HG03378 (cell line): Measurements from ENCODE around the gene IRAK2.

Experiments used
- ATAC-seq: cut with Tn5 transposase; IDR thresholded peaks from one replicate; pipeline ENCODE4 v1.9.1; 2021; ENCODE audit warnings: mild to moderate bottlenecking, moderate library complexity; ENCODE audit not compliant: unreplicated experiment

The IRAK2 gene

DNA sequence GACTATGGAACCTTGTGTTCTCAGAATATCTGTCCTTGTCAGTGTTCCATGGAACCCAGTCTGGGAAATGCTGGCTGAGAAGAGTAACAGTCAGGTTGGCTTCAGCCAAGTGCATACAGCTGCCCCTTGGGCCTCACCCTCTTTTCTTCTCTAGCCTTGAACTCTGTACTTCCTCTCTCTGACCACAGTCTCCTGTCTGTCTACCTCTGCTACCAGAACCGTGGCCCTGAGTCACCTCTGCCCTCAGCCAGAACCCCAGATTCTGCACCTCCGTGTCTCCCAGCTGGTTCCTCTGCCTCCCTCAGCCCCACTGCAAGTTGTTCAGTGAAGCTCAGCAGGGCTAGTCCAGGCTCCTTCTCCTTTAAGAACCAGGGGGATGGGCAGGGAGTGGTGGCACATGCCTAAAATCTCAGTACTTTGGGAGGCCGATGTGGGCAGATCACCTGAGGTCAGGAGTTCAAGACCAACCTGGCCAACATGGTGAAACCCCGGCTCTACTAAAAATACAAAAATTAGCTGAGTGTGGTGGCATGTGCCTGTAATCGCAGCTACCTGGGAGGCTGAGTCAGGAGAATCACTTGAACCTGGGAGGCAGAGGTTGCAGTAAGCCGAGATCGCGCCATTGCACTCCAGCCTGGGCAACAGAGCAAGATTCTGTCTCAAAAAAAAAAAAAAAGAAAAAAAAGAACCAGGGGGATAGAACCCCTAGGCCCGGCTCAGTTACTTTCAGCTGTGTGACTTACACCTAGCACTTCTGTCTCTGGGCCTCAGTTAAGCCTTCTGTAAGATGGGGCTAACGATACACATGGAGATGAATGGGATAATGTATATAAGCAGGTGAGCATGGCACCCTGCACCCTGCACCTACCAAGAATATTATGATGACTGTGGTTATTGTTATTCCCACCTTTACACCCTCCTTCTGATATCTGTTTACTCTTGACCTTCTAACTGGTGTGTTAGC, 59.2 kb downstream of the IRAK2 start:
- ATAC-seq = peak; percentile 65

DNA sequence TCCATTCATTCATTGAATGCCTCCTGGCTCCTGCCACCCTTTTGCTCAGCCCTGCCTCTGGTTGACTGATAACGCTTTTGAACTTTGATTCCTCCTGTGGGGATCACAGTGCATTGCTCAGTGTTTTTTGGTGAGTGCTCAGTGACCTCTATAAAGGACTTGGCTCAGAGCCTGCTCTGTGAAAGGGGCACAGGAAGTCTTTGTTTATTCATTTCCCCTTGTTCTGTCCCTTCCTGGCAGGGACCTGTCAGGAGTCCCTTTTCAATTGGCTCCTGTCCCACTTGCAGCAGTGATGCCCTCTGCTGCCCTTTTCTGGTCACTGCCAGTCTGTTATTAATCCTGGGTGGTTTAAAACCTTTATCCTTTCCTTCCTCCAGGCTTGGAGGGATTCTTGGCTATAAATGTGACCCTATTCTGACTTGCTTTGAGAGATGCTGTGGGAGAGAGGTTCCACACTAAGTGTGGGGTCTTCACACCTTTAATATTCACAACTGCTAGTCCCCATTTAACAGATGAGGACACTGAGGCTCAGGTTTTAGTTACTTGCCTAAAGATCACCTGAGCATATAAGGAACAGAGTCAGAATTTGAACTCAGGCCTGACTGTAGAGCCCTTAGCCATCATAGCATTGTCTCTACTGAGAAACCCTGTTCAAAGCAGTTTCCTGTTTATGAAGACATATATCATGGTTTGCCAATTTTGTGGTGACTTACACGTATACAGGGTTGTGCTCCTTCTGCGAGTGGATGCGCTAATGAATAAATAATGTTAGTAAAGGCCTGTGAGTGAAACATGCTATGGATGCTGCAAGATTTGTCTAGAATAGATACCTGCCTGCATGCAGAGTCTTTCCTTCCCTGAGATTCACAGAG, 60.3 kb downstream of the IRAK2 start:
- no peak for ATAC-seq

- no peak for ATAC-seq
Measured at GRCh38 chr3:10226293-10226692, 61.6 kb downstream of the IRAK2 start.

GRCh38 chr3:10228248-10228950, 63.7 kb downstream of the IRAK2 start:
- no peak for ATAC-seq

DNA sequence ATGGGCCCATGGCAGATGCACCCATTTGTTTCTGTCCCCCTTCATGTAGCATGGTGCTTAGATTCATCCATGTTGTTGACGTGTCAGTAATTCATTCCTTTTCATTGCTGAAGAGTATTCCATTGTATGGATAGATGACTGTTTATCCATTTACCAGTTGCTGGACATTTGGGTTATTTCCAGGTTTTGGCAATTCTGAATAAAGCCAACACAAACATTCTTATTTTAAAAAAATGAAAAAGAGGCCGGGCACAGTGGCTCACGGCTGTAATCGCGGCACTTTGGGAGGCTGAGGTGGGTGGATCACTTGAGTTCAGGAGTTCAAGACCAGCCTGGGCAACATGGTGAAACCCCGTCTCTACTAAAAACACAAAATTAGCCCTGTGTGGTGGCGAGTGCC, 64.9 kb downstream of the IRAK2 start:
- no peak for ATAC-seq

DNA sequence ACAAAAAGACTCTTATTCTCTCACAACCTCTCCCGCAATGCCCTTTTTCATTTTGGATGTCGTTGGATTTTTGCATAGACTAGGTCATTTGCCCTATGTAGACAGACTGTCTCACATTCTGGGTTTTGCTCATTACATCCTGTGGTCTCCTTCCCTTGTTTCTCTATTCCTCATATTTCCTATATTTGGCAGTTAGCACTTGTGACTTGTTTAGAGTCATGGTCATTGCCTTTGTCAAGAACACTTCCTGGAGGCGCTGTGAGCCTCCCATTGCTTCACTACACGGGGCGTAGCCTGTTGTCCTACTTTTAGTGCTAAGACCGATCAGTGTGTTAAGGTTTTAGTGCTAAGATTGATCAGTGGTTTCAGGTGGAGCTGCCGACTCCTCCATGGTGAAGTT, 67.4 kb downstream of the IRAK2 start:
- no peak for ATAC-seq

DNA sequence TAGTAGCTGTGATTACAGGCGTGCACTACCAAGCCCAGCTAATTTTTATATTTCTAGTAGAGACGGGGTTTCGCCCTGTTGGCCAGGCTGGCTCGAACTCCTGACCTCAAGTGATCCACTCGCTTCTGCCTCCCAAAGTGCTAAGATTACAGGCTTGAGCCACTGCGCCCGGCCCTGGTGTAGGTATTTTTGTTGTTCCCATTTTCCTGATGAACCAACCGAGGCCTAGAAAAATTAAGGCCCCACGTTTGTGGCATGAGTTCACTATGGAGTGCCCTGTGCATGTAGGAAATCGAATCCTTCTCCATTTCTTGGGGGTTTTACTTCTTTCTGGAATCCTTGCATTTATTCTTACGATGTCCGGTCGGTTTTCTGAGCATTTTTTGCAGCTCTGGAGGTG, 69.3 kb downstream of the IRAK2 start:
- no peak for ATAC-seq

GRCh38 chr3:10234526-10235230, 70.0 kb downstream of the IRAK2 start:
- no peak for ATAC-seq

- no peak for ATAC-seq
Measured at GRCh38 chr3:10235551-10235950, 70.8 kb downstream of the IRAK2 start.

DNA sequence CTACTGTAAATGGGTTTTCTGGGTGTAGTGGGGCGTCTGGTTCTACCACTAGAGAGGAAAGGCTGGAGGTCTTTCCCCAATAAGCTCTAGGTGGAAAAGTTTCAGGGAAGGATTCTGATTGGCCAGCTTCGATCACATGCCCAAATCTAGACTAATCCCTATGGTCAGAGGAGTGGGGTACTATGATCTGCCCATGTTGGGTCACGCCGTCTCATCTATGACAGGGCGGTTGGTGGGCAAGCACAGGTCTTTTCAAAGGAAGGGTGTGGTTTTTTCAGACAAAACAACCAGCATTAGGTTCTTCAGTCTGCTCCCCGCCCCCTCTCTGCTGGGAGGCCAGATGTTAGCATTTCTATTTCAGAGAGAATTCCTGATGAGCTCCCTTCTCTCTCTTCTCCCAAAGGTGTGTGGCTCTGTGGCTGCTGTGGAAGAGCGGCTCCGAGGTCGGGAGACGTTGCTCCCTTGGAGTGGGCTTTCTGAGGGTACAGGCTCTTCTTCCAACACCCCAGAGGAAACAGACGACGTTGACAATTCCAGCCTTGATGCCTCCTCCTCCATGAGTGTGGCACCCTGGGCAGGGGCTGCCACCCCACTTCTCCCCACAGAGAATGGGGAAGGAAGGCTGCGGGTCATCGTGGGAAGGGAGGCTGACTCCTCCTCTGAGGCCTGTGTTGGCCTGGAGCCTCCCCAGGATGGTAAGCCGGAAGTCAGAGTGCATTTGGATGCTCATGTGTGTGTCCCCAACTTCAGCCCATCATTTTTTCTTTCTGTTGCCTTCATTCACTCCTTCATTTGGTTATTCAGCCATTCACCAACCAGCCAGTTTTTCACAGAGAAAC, 73.8 kb downstream of the IRAK2 start:
- no peak for ATAC-seq

- no peak for ATAC-seq
Measured at GRCh38 chr3:10240799-10241198, 76.1 kb downstream of the IRAK2 start.

- ATAC-seq = no peak
Measured at GRCh38 chr3:10242182-10243065, 77.7 kb downstream of the IRAK2 start.

GRCh38 chr3:10244009-10244408, 79.3 kb downstream of the IRAK2 start:
- no peak for ATAC-seq

DNA sequence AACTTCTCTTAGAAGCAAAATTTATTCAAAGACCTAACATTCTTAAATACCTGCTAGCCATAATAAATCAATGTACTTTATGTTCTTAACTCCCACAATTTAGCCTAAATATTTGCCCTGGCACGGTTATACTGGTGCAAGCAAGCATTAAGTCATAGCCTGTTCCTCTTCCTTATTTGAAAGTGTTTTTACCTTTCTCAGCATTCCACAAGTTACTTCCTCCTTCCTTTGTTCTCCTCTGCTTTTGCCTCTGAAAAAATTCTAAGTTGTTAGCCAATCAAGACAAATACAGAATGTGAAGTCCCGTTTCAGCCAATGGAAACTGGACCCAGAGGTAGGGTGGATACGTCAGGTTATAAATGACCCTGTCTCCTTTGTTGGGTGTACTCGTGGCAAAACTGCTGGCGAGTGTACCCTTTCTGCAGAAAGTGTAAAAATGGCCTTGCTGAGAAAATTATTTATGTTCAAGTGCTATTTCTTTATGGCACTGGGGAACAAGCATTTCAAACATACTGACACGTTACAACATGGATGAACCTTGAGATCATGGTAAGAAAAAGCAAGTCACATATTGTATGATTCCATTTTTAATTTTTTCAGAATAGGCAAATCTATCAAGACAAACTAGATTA, 80.5 kb downstream of the IRAK2 start:
- ATAC-seq = no peak

GRCh38 chr3:10247679-10248183, 83.0 kb downstream of the IRAK2 start:
- no peak for ATAC-seq

- ATAC-seq = peak; percentile 94
Measured at GRCh38 chr3:10248184-10248983, 83.7 kb downstream of the IRAK2 start, which contains the start of gene TATDN2. TATDN2 (plus strand) TSS chr3:10248459; CDS start chr3:10249201, 742 bp downstream.
